K562 (cell line): ENCODE data around the gene SLC25A28. TPM values are rescaled to one million over a fixed set of nuclear protein-coding genes. Genes with fewer than 3 reads are reported as not detected.

Experiments used
- LEF1 ChIP-seq: fragments of 450-650 bp; IDR thresholded peaks from 2 replicates; pipeline ENCODE4 v1.6.1; 2016; ENCODE audit warnings: mild to moderate bottlenecking
- NCOA6 ChIP-seq: fragments of 450-650 bp; IDR thresholded peaks from 2 replicates; pipeline ENCODE4 v1.6.1; 2017; ENCODE audit warnings: mild to moderate bottlenecking
- NFE2L1 ChIP-seq: fragments of 450-650 bp; IDR thresholded peaks from 2 replicates; pipeline ENCODE4 v1.6.1; 2016; ENCODE audit warnings: missing genetic modification characterization, low read depth, mild to moderate bottlenecking, missing compliant biosample characterization, moderate library complexity, borderline replicate concordance
- NR4A1 ChIP-seq, 2 experiments: fragments of 250-450 bp in 1 of 2; fragments of 450-650 bp in 1 of 2; sonication (Bioruptor Pico) in 1 of 2; IDR thresholded peaks; 2 replicates each; pipeline versions ENCODE4 v1.4.0 to v1.6.1; 2016 to 2020; ENCODE audit warnings: mild to moderate bottlenecking in 2 of 2, missing compliant biosample characterization in 1 of 2, missing genetic modification characterization in 1 of 2, moderate library complexity in 1 of 2
- TFAM ChIP-seq: fragments of 250-450 bp; sonication (Bioruptor Pico); conservative IDR thresholded peaks from 2 replicates; pipeline ENCODE4 v1.5.0; 2021; ENCODE audit warnings: mild to moderate bottlenecking, moderate library complexity
- U2AF1 ChIP-seq: fragments of 200-400 bp; formaldehyde crosslinking; optimal IDR thresholded peaks from 2 replicates; pipeline ENCODE3; 2017; ENCODE audit warnings: mild to moderate bottlenecking, low read depth, low read length, moderate library complexity
- ZNF23 ChIP-seq: fragments of 250-450 bp; sonication (Bioruptor Pico); IDR thresholded peaks from 2 replicates; pipeline ENCODE4 v1.4.0; 2020; ENCODE audit warnings: mild to moderate bottlenecking
- ZSCAN32 ChIP-seq: fragments of 450-650 bp; formaldehyde crosslinking; IDR thresholded peaks from 2 replicates; pipeline ENCODE4 v1.4.0; 2020; ENCODE audit warnings: mild to moderate bottlenecking, moderate library complexity
- polyA plus RNA-seq, 8 experiments: library from polyadenylated mRNA; depleted of rRNA in 4 of 8; stranded (reverse) in 5 of 8; unstranded in 3 of 8; fragments of >200 nt; fragmentation: Nextera tagmentation in 2 of 8; fragmentation: Illumina TruSeq in 1 of 8; extraction: Ambion mirVana in 2 of 8; extraction: Trizol in 1 of 8; gene quantifications; 2 replicates each; pipeline versions ENCODE4 v1.2.1 to v1.2.3, GENCODE V29; 2011 to 2014; ENCODE audit warnings: inconsistent platforms in 1 of 8, missing spikeins in 1 of 8
- total RNA-seq, 7 experiments: library from RNA; depleted of rRNA in 6 of 7; stranded (reverse); fragments of >200 nt in 6 of 7; fragmentation: Illumina TruSeq in 2 of 7; extraction: Trizol in 2 of 7; gene quantifications; 2 replicates each; pipeline versions ENCODE4 v1.2.1 to v1.2.3, GENCODE V29; 2011 to 2021; ENCODE audit warnings: low replicate concordance in 1 of 7
- TF ChIP-seq, protein P1 (sequence below), 3 experiments: fragments of 200-800 bp in 1 of 3; sonication (Bioruptor generic) in 1 of 3; sonication (generic) in 1 of 3; formaldehyde crosslinking in 1 of 3; IDR thresholded peaks; 2 replicates each; pipeline versions ENCODE4 v1.6.1 to v1.8.0; 2016 to 2022; ENCODE audit warnings: mild to moderate bottlenecking in 2 of 3, missing compliant biosample characterization in 2 of 3, missing genetic modification characterization in 2 of 3, missing genetic modification reagents in 1 of 3
- TF ChIP-seq, protein P2 (sequence below), 2 experiments: fragments of 450-650 bp; formaldehyde crosslinking in 1 of 2; IDR thresholded peaks; 2 replicates each; pipeline versions ENCODE4 v1.4.0 to v1.6.1; 2014 to 2020; ENCODE audit warnings: mild to moderate bottlenecking in 2 of 2, borderline replicate concordance in 1 of 2, low read depth in 1 of 2
- TF ChIP-seq, protein P3 (sequence below): fragments of 250-450 bp; sonication (Bioruptor Pico); IDR thresholded peaks from 2 replicates; pipeline ENCODE4 v1.4.0; 2020

SLC25A28 gene
- total and polyA plus RNA-seq, 9 of the 15 experiments (the other 6 are each of a cell fraction or from before 2014, with no cell fraction given): 6.2 to 32.3 (median 18.8) TPM

DNA sequence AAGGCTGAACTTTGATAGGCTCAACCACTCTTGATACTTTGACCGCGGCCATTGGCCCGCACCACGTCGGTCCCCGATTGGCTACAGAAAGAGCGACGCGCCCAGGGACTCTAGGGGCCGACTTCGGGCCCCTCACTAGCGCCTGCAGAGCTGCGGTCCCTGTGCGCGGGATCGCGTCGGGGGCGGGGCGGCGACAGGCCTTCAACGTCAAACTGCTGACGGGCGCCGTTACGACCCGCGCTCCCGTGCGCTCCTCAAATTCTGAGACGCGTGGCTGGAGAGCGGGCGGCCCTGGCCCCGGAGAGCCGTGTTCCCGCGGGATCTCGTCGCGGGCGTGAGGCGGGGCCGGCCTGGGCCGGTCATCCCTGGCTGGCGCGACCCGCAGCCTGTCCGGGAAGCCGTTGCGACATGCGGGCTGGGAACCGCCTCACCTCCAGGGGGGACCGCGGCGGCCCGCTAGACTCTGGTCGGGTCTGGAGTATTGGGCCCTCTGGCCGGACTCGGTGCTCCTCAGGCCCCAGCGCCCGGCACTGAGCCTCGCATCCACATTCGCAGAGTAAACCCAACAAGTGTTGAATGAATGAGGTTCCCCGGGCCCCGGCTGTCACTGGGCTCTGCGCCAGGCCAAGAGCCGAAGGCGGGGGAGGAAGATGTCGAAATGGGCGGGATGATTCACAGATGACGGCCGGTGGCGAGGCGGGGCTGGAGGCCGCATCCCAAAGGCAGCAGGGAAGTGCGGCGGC, 643 bp upstream of the SLC25A28 start (continued):
- no peak for TF ChIP-seq NFE2L1 (tag)
- TF ChIP-seq U2AF1: peak; percentile 59
- TF ChIP-seq NR4A1 (CRISPR knock-in tag; IDR thresholded peaks at IDR 0.05): peak; percentile 34; the same call in 1 of the 2 replicates
- no peak for TF ChIP-seq NR4A1 (tag; IDR thresholded peaks at IDR 0.05)
- TF ChIP-seq TFAM (CRISPR knock-in tag): no peak
- TF ChIP-seq, protein P1, sequence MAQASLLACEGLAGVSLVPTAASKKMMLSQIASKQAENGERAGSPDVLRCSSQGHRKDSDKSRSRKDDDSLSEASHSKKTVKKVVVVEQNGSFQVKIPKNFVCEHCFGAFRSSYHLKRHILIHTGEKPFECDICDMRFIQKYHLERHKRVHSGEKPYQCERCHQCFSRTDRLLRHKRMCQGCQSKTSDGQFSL (CRISPR knock-in tag; IDR thresholded peaks at IDR 0.05): peak; percentile 54; the same call in 1 of the 2 replicates
- TF ChIP-seq, protein P1 (tag; IDR thresholded peaks at IDR 0.05): no peak
- no peak for TF ChIP-seq LEF1
- TF ChIP-seq NCOA6: no peak
- TF ChIP-seq, protein P2, sequence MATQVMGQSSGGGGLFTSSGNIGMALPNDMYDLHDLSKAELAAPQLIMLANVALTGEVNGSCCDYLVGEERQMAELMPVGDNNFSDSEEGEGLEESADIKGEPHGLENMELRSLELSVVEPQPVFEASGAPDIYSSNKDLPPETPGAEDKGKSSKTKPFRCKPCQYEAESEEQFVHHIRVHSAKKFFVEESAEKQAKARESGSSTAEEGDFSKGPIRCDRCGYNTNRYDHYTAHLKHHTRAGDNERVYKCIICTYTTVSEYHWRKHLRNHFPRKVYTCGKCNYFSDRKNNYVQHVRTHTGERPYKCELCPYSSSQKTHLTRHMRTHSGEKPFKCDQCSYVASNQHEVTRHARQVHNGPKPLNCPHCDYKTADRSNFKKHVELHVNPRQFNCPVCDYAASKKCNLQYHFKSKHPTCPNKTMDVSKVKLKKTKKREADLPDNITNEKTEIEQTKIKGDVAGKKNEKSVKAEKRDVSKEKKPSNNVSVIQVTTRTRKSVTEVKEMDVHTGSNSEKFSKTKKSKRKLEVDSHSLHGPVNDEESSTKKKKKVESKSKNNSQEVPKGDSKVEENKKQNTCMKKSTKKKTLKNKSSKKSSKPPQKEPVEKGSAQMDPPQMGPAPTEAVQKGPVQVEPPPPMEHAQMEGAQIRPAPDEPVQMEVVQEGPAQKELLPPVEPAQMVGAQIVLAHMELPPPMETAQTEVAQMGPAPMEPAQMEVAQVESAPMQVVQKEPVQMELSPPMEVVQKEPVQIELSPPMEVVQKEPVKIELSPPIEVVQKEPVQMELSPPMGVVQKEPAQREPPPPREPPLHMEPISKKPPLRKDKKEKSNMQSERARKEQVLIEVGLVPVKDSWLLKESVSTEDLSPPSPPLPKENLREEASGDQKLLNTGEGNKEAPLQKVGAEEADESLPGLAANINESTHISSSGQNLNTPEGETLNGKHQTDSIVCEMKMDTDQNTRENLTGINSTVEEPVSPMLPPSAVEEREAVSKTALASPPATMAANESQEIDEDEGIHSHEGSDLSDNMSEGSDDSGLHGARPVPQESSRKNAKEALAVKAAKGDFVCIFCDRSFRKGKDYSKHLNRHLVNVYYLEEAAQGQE (IDR thresholded peaks at IDR 0.05; ENCODE audit: borderline replicate concordance): peak; percentile 99
- TF ChIP-seq, protein P2 (CRISPR knock-in tag; IDR thresholded peaks at IDR 0.05; ENCODE audit: low read depth): no peak
- no peak for TF ChIP-seq ZNF23 (CRISPR knock-in tag)
- TF ChIP-seq ZSCAN32: no peak
- TF ChIP-seq, protein P3, sequence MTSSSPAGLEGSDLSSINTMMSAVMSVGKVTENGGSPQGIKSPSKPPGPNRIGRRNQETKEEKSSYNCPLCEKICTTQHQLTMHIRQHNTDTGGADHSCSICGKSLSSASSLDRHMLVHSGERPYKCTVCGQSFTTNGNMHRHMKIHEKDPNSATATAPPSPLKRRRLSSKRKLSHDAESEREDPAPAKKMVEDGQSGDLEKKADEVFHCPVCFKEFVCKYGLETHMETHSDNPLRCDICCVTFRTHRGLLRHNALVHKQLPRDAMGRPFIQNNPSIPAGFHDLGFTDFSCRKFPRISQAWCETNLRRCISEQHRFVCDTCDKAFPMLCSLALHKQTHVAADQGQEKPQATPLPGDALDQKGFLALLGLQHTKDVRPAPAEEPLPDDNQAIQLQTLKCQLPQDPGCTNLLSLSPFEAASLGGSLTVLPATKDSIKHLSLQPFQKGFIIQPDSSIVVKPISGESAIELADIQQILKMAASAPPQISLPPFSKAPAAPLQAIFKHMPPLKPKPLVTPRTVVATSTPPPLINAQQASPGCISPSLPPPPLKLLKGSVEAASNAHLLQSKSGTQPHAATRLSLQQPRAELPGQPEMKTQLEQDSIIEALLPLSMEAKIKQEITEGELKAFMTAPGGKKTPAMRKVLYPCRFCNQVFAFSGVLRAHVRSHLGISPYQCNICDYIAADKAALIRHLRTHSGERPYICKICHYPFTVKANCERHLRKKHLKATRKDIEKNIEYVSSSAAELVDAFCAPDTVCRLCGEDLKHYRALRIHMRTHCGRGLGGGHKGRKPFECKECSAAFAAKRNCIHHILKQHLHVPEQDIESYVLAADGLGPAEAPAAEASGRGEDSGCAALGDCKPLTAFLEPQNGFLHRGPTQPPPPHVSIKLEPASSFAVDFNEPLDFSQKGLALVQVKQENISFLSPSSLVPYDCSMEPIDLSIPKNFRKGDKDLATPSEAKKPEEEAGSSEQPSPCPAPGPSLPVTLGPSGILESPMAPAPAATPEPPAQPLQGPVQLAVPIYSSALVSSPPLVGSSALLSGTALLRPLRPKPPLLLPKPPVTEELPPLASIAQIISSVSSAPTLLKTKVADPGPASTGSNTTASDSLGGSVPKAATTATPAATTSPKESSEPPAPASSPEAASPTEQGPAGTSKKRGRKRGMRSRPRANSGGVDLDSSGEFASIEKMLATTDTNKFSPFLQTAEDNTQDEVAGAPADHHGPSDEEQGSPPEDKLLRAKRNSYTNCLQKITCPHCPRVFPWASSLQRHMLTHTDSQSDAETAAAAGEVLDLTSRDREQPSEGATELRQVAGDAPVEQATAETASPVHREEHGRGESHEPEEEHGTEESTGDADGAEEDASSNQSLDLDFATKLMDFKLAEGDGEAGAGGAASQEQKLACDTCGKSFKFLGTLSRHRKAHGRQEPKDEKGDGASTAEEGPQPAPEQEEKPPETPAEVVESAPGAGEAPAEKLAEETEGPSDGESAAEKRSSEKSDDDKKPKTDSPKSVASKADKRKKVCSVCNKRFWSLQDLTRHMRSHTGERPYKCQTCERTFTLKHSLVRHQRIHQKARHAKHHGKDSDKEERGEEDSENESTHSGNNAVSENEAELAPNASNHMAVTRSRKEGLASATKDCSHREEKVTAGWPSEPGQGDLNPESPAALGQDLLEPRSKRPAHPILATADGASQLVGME (CRISPR knock-in tag): no peak
